ENCODE measurements around the gene LRRC73.

Gene LRRC73

DNA sequence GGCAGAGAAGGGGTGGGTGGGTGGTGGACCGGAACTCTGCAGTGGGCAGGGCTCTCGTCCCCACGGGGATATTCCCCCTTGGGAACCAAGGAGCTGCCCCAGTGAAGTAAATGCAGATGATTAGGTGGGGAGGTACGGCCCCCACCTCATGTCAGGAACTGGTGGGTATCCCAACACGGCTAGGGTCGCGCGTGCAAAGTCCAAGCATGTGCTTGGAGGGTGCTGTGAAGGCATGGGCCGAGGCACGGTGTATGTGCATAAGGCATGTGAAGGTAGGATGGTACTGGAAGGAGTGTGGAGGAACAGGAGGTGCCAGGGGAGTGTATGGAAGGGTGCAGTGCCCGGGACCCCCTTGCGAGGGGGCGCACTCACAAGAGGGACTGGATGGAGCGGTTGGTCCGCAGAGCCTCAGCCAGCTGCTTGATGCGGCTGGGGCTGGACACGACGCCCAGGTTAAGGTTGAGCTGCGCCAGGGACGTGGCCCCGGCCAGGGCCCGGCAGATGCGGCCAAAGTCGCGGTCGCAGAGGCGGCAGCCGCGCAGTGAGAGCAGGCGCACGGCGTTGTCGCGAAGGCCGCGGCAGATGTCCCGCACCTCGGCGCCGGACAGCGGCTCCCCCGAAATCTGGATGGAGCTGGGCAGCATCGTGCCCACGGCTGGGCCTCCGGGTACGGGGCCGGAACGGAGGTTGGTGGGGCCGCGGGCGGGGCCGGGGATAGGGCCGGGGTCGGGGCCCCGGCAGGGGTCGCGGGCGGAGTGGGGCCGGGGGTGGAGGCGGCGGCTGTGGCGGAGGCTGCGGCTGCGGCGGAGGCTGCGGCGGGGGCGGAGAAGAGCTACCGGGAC, 783 bp downstream of the LRRC73 start:
- TF ChIP-seq, protein P1, sequence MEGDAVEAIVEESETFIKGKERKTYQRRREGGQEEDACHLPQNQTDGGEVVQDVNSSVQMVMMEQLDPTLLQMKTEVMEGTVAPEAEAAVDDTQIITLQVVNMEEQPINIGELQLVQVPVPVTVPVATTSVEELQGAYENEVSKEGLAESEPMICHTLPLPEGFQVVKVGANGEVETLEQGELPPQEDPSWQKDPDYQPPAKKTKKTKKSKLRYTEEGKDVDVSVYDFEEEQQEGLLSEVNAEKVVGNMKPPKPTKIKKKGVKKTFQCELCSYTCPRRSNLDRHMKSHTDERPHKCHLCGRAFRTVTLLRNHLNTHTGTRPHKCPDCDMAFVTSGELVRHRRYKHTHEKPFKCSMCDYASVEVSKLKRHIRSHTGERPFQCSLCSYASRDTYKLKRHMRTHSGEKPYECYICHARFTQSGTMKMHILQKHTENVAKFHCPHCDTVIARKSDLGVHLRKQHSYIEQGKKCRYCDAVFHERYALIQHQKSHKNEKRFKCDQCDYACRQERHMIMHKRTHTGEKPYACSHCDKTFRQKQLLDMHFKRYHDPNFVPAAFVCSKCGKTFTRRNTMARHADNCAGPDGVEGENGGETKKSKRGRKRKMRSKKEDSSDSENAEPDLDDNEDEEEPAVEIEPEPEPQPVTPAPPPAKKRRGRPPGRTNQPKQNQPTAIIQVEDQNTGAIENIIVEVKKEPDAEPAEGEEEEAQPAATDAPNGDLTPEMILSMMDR (IDR thresholded peaks at IDR 0.05; ENCODE audit: insufficient read depth, missing control alignments): no peak
- FAIRE-seq (no peak), DNase-seq (ENCODE audit: insufficient read length, low spot score) (no peak)

DNA sequence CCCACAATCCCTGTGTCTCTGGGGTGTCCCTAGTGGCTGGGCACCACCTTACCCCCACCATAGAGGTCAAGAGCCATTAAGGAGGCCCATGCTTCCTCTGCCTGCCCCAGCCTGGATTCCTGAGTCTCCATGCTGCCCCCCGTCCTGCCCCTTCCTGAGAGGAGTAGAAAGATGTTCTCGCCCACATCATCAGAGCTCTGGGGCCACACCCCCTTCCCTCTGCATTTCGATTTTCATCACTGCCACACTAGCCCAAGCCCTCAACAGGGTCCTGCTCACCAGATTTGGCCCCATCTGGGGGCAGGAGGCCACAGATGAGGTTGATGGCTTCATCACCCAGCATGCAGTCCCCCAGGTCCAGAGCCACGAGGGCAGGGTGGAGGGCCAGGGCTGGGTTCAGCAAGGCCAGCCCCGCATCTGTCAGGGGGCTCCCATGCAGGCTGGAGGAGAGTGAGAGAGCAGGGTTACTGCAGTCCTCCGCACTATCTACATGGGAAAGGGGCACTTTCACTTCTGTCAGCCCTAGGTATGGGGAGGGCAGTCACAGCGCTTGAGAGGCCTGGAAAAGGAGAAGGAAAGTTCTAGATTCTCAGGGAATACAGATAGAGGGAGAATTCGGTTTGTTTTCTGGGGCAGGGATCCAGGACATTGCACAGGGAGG, 1.5 kb downstream of the LRRC73 start:
- FAIRE-seq (no peak), DNase-seq (ENCODE audit: insufficient read length, low spot score) (no peak)

DNA sequence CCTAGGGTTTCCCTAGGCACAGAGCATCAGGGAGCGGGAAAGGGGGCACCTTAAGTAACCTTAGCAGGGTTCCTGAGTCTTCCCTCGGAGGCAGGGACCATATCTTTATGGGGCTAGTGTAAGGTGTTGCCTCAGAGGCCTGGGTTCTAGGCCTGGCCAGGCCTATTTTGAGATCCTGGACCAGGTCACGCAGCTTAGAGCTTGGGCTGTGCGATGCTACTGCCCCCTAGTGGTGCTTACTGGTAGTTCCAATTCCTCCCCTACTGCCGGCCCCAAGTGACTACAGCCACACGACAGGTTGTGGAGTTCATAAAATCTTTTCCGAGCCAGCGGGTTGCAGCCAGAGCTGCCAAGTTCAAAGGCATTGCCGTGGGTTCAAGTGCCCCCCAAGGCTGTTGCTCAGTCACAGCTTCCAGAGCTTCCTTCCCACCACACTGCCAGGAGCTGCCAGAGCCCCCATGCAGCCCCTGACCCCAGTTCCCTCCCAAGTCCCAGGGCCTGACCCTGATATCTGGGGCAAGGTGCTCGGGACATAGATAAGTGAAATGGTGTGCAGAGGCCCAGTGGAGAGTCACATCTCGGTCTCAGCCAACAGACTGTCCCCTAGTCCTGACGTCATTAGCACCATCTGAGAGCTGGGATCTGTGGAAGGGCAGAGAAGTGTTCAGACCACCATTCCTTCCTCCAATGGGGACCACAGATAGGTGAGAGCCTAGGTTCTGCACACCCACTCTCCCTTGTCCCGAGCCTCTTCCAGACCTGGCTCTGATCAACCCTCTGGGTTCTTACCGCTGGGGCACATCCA, 3.3 kb downstream of the LRRC73 start:
- TF ChIP-seq, protein P1 (IDR thresholded peaks at IDR 0.05; ENCODE audit: insufficient read depth, missing control alignments): peak; percentile 91
- DNase-seq (ENCODE audit: insufficient read length, low spot score) (peak; percentile 58), FAIRE-seq (no peak)

More for the DNA sequence above, 1.5 kb downstream of the LRRC73 start:
- TF ChIP-seq, protein P1 (IDR thresholded peaks at IDR 0.05; ENCODE audit: insufficient read depth, missing control alignments): no peak

DNA sequence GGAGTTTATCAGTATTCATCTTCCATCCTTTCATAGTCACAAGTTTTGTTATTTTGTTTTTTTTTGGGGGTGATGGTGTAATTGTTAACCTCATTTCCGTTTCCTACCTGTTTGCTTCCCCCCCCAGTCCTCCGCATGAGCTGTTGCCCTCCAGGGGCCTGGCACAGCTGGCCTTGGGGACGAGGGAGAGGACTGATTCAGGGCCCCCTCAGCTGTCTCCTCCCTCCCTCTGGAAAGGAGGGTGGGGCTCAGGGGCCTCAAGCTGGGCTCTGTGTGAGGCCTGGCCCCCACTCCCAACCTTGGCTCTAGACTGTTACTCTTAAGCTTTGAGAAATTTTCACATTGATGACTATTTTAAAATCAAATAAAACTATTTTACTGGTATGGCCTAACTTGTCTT, 4.0 kb downstream of the LRRC73 start:
- TF ChIP-seq, protein P1 (IDR thresholded peaks at IDR 0.05; ENCODE audit: insufficient read depth, missing control alignments): no peak
- FAIRE-seq (no peak), DNase-seq (ENCODE audit: insufficient read length, low spot score) (no peak)

DNA sequence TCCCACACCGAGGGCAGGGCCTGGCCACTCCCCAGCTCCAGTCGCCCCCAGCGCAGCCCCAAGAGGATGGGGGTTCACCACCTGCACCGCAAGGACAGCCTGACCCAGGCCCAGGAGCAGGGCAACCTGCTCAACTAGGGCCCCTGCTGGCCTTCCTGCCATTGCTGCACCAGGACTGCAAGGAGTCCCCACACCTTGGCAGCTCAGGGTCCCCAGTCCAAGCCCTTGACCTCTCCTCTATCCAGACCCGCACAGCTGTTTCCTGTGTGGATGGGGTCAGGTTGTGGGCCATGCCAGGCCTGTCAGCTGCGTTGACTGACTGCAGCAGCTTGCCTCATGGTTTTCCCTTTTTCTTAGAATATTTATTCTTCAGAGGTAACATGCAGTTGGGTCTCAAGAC, 4.4 kb downstream of the LRRC73 start:
- TF ChIP-seq, protein P1 (IDR thresholded peaks at IDR 0.05; ENCODE audit: insufficient read depth, missing control alignments): no peak
- DNase-seq (ENCODE audit: insufficient read length, low spot score) (no peak), FAIRE-seq (no peak)

DNA sequence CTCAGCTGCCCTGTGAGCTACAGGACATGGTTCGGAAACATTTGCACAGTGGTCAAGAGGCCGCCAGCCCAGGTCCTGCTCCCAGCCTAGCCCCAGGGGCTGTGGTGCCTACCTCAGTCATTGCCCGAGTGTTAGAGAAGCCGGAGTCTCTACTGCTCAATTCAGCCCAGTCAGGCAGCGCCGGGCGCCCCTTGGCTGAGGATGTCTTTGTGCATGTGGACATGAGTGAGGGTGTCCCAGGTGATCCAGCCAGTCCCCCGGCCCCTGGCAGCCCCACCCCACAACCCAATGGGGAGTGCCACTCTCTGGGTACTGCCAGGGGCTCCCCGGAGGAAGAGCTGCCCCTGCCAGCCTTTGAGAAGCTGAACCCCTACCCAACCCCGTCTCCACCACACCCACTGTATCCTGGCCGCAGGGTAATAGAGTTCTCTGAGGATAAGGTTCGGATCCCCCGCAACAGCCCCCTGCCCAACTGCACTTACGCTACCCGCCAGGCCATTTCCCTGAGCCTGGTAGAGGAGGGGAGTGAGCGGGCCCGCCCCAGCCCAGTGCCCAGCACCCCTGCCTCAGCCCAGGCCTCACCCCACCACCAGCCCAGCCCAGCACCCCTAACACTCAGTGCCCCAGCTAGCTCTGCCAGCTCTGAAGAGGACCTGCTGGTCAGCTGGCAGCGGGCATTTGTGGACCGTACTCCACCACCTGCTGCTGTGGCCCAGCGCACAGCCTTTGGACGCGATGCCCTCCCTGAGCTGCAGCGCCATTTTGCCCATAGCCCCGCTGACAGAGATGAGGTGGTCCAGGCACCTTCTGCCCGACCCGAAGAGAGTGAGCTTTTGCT, 5.2 kb downstream of the LRRC73 start:
- TF ChIP-seq, protein P1 (IDR thresholded peaks at IDR 0.05; ENCODE audit: insufficient read depth, missing control alignments): no peak
- DNase-seq (ENCODE audit: insufficient read length, low spot score) (no peak), FAIRE-seq (no peak)

Data from D721Med (cell line).